Prostate gland (tissue), 2 donors: ENCODE results near the gene BCAN. TPM values are rescaled to one million over a fixed set of nuclear protein-coding genes. Genes with fewer than 3 reads are reported as not detected.
"Not testable (repeated sequence)": the region's sequence is repeated elsewhere in the genome, so short reads cannot be mapped to it uniquely, and the experiment has no call there.

Experiments
- DNase-seq: peaks from one replicate; pipeline ENCODE4 v3.0.0-alpha.2; 2019; ENCODE audit warnings: low spot score
- H3K27ac ChIP-seq, 2 donors: fragments of 200-600 bp; sonication (generic); 2 replicates each; pipeline ENCODE4 v1.5.1; 2017 to 2019
- H3K27me3 ChIP-seq: fragments of 200-600 bp; sonication (generic); replicated peaks from 2 replicates; pipeline ENCODE4 v1.5.1; 2019; ENCODE audit not compliant: insufficient read depth
- H3K36me3 ChIP-seq, 2 donors: fragments of 200-600 bp; sonication (generic); 1 replicate in 1 of 2; 2 replicates in 1 of 2; pipeline versions ENCODE4 v1.5.1 to v1.8.1; 2017 to 2019
- H3K4me1 ChIP-seq: fragments of 200-600 bp; sonication (generic); replicated peaks from 2 replicates; pipeline ENCODE4 v1.5.1; 2019
- H3K4me3 ChIP-seq, 2 donors: fragments of 200-600 bp; sonication (generic); 2 replicates each; pipeline ENCODE4 v1.5.1; 2017 to 2019
- H3K9me3 ChIP-seq: fragments of 200-600 bp; sonication (generic); 2 replicates; pipeline ENCODE4 v1.5.1; 2017
- POLR2A ChIP-seq: fragments of 450-650 bp; IDR thresholded peaks from one replicate; pipeline ENCODE4 v1.6.1; 2016; ENCODE audit warnings: antibody characterized with exemption, mild to moderate bottlenecking
- POLR2AphosphoS5 ChIP-seq: sonication (generic); formaldehyde crosslinking; IDR thresholded peaks from one replicate; pipeline ENCODE4 v1.6.1; 2017; ENCODE audit warnings: antibody characterized with exemption
- whole genome bisulfite sequencing: methylation state at CpG from one replicate; pipeline ENCODE4 v1.1.5; 2018; 5-methylcytosine and 5-hydroxymethylcytosine counted together
- intact Hi-C: fragments of 100-400 bp; cut with DNase I; formaldehyde crosslinking; loops from one replicate; pipeline ENCODE4 v1.14.2; 2022
- total RNA-seq, 2 donors: library from RNA; depleted of rRNA; stranded (reverse); fragments of >200 nt; gene quantifications; one replicate each; pipeline ENCODE4 v1.1.0, GENCODE V29; 2016
- TF ChIP-seq, protein P1 (sequence below), 4 experiments: fragments of 200-600 bp in 2 of 4; fragments of 450-650 bp in 2 of 4; sonication (generic) in 2 of 4; IDR thresholded peaks; 1 replicate in 3 of 4; 2 replicates in 1 of 4; pipeline ENCODE4 v1.5.1; 2016 to 2019; ENCODE audit warnings: antibody characterized with exemption in 4 of 4, mild to moderate bottlenecking in 2 of 4, moderate library complexity in 2 of 4

The BCAN gene
- total RNA-seq, 2 donors from 2014 or later, result 4.9 TPM; not detected in 1

DNA sequence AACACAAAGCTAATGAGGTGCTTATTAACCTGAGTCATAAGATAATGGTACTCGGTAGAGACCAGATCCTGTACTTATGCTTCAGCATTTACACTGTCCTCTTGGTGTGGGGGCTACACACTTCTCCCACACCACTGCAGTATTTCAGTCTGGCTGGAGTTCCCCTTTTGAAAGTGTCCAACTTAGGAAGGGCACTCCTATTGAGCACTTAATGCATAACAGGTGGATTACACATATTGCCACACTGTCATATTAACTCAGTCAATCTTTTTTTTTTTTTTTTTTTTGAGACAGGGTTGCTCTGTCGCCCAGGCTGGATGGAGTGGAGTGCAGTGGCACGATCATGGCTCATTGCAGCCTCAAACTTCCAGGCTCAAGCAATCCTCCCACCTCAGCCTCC, 42.1 kb upstream of the BCAN start:
- intact Hi-C loops, result no loop called here
- Histone ChIP-seq H3K9me3 (no peaks in the 10 kb centered on the region), H3K4me3 (no peak overlapping the region), H3K27ac (no peak overlapping the region), H3K4me1 (no peaks in the 10 kb centered on the region), H3K36me3 (no peaks in the 10 kb centered on the region), H3K27me3 (no peaks in the 10 kb centered on the region)
- TF ChIP-seq POLR2AphosphoS5 (no peak), POLR2A (no peak)
- TF ChIP-seq, protein P1, sequence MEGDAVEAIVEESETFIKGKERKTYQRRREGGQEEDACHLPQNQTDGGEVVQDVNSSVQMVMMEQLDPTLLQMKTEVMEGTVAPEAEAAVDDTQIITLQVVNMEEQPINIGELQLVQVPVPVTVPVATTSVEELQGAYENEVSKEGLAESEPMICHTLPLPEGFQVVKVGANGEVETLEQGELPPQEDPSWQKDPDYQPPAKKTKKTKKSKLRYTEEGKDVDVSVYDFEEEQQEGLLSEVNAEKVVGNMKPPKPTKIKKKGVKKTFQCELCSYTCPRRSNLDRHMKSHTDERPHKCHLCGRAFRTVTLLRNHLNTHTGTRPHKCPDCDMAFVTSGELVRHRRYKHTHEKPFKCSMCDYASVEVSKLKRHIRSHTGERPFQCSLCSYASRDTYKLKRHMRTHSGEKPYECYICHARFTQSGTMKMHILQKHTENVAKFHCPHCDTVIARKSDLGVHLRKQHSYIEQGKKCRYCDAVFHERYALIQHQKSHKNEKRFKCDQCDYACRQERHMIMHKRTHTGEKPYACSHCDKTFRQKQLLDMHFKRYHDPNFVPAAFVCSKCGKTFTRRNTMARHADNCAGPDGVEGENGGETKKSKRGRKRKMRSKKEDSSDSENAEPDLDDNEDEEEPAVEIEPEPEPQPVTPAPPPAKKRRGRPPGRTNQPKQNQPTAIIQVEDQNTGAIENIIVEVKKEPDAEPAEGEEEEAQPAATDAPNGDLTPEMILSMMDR (IDR thresholded peaks at IDR 0.05), result no peak
- WGBS, result 52% methylated on average over 3 of the region's 3 CpGs
- DNase-seq, result no peak

DNA sequence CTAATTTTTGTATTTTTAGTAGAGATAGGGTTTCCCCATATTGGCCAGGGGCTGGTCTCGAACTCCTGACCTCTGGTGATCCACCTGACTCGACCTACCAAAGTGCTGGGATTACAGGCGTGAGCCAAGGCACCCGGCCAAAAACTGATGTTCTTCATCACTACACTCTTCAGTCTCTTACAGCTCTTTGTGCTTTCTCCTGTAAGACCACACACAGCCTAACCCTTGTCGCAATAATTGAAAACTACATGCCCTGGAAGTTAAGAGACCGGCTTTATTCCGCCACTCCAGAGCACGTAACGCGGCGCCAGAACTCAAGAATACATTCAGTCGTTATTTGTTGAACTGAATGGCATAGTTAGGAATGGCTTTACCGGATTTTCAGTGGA, 41.2 kb upstream of the BCAN start:
- WGBS, result 4% methylated on average over 13 of the region's 13 CpGs
- TF ChIP-seq POLR2A (no peak), POLR2AphosphoS5 (no peak)
- TF ChIP-seq, protein P1 (IDR thresholded peaks at IDR 0.05), result no peak
- intact Hi-C loops, result no loop called here

DNA sequence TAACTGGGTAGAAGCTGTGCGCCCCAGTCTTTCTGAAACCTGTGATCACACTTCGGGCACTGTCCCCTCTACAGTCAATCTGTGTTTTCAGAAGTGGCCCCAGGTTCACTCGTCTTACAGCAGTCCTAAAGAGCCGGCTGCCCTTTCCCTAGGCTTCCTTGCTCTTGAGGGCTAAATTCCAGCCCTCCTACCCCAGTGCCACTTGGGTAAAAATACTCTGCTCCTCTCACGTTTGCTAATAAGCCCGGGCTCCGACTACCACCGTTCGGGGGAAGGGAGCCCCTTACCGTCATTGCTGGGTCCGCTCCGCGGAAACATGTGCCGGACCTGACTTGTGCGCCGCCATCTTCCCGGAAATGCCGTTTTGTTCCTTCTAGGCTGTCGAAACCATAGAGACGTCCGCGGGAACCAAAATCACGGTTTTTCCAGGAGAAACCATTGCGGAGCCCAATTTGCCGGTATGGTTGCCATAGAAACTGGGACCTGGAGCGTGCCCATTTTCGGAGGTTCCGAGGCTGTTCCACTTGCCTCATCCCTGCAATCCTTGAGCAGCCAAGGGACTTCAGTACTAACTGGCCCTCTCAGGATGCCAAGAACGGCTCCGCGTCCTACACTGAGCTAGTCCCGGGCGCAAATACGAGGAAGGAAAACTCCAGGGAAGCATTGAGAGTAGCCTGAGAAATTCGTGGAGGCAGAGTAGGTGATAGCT, 40.6 kb upstream of the BCAN start, which contains the start of gene GPATCH4:
GPATCH4 (minus strand) TSS at position 358 of the 709 bp plus-strand sequence.
- Histone ChIP-seq H3K9me3 (no peaks in the 10 kb centered on the region), H3K4me1 (no peaks in the 10 kb centered on the region), H3K27me3 (no peaks in the 10 kb centered on the region), H3K27ac (peak within 1 kb of the TSS; percentile 84), H3K36me3 (no peaks in the 10 kb centered on the region), H3K4me3 (peak within 1 kb of the TSS; percentile 50 to 61)
- WGBS, result under 1% methylated on average over 35 of the region's 35 CpGs
- intact Hi-C loops, result no loop called here
- TF ChIP-seq, protein P1 (IDR thresholded peaks at IDR 0.05), result no peak
- TF ChIP-seq POLR2AphosphoS5 (peak; percentile 85), POLR2A (no peak)
- DNase-seq, result peak; percentile 75

More for the DNA sequence above, 41.2 kb upstream of the BCAN start:
- Histone ChIP-seq H3K4me1 (no peaks in the 10 kb centered on the region), H3K27me3 (no peaks in the 10 kb centered on the region), H3K27ac (peak overlapping the region; percentile 84), H3K36me3 (no peaks in the 10 kb centered on the region), H3K4me3 (peak overlapping the region; percentile 50 to 61), H3K9me3 (no peaks in the 10 kb centered on the region)
- DNase-seq, result no peak

DNA sequence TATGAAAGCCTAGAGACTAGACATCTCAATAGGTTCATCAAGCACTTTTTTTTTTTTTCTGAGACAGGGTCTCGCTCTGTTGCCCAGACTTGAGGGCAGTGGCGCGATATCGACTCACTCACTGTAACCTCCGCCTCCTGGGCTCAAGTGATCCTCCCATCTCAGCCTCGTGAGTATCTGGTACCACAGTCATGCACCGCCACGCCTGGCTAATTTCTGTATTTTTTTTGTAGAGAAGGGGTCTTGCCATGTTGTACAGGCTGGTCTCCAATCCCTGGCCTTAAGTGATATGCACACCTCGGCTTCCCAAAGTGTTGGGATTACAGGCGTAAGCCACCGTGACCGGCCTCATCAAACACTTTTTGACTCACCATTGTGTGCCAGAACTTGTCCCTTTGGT, 40.0 kb upstream of the BCAN start:
- H3K27me3 ChIP-seq, result no peaks in the 10 kb centered on the region
- 67% methylated on average over 12 of the region's 12 CpGs for WGBS
- TF ChIP-seq, protein P1 (IDR thresholded peaks at IDR 0.05), result no peak
- no peak for TF ChIP-seq POLR2A
- TF ChIP-seq POLR2AphosphoS5, result no peak
- H3K27ac ChIP-seq, result peak overlapping the region; percentile 84
- H3K4me3 ChIP-seq, result peak overlapping the region; percentile 50 to 61
- no peaks in the 10 kb centered on the region for H3K36me3 ChIP-seq
- H3K9me3 ChIP-seq, result no peaks in the 10 kb centered on the region
- no peaks in the 10 kb centered on the region for H3K4me1 ChIP-seq
- intact Hi-C loops, result no loop called here
- DNase-seq, result no peak

DNA sequence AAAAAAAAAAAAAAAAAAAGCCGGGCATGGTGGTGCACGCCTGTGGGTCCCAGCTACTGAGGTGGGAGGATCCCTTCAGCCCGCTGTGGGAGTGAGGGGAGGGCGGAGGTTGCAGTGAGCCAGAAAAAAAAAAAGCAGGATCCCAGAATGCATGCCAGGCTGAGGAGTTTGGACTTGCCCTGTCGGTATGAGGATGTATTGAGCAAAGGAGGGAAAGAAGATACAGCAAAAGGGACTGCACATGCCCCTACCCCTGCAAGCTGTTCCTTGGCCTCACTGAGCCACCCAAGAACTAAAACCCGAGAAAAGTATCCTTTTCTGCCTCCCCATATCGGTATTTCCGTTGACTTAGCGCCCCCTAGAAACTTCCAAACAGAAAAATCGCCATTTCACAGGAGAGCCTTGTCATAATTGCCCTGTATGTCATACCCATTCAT, 39.3 kb upstream of the BCAN start:
- peak overlapping the region in 1 of 2 donors; percentile 40 for H3K27ac ChIP-seq

DNA sequence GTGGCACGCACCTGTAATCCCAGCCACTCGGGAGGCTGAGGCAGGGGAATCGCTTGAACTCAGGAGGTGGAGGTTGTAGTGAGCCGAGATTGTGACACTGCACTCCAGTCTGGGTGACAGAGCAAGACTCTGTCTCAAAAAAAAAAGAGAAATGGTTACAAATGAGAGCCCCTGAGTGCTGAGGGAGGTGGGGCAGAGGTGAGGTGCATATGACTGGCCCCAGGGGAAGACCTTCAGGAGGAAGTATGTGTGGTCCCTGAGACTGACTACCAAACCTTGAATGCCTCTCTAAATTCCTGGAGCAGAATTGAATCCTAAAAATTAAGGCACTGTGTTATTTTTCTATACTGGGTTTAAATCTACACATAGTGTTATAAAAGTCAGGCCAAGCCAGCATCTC, 34.6 kb upstream of the BCAN start:
- not testable (repeated sequence) for H3K27ac ChIP-seq, H3K4me1 ChIP-seq, H3K27me3 ChIP-seq, H3K9me3 ChIP-seq, H3K4me3 ChIP-seq, DNase-seq, H3K36me3 ChIP-seq
- intact Hi-C loops, result loop anchor here (5.0 kb wide), 1 partner anchor 150 kb away; no protein-coding TSS in a partner anchor
- WGBS, result 76% methylated on average over 4 of the region's 4 CpGs

More for the DNA sequence above, 39.3 kb upstream of the BCAN start:
- Histone ChIP-seq H3K27me3 (no peaks in the 10 kb centered on the region), H3K4me1 (no peaks in the 10 kb centered on the region), H3K9me3 (no peaks in the 10 kb centered on the region), H3K4me3 (no peak overlapping the region), H3K36me3 (no peaks in the 10 kb centered on the region)
- intact Hi-C loops, result no loop called here
- 26% methylated on average over 10 of the region's 10 CpGs for WGBS
- no peak for TF ChIP-seq POLR2AphosphoS5
- TF ChIP-seq, protein P1 (IDR thresholded peaks at IDR 0.05), result peak in 1 of 4 experiments; percentile 6
- DNase-seq, result peak; percentile 40
